Measurements from ENCODE around the gene MECP2. TPM values are rescaled to one million over a fixed set of nuclear protein-coding genes. Genes with fewer than 3 reads are reported as not detected.

The MECP2 gene
- total RNA-seq, 2 experiments from 2014 or later, result 63.7 to 65.1 TPM

DNA sequence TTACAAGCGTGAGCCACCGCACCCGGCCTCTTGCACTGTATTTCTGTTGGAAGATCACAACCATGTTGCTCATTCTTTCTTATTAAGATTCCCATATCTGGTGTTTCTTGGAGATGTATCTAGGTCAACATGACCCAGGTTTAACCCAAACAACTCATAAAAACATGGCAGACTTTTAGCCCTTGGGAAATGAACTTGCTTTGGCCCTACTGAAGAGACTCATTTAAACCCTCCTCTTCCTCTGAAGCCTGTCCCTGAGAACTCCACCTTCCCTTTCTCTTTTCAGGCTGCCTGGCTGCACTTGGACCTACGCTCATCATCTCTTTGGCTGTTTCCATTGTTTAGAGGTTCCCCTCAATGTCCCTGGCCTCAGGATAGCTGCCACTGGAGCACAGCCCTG lies 23.7 kb upstream of the MECP2 start:
- Mint-ChIP-seq H3K27me3 (no peaks in the 10 kb centered on the region), H3K9me3 (no peaks in the 10 kb centered on the region), H3K36me3 (ENCODE audit: low read depth) (no peaks in the 10 kb centered on the region), H3K4me1 (ENCODE audit: low read depth) (peaks cover 15% of the 10 kb centered on the region), H3K4me3 (no peak overlapping the region), H3K27ac (no peak overlapping the region)
- POLR2A ChIA-PET, result no interaction called here
- TF ChIP-seq CTCF (IDR thresholded peaks at IDR 0.05), result no peak
- intact Hi-C loops (cut with micrococcal nuclease), result no loop called here
- no peak for ATAC-seq
- DNase-seq, result no peak
- CTCF ChIA-PET, result no interaction called here

DNA sequence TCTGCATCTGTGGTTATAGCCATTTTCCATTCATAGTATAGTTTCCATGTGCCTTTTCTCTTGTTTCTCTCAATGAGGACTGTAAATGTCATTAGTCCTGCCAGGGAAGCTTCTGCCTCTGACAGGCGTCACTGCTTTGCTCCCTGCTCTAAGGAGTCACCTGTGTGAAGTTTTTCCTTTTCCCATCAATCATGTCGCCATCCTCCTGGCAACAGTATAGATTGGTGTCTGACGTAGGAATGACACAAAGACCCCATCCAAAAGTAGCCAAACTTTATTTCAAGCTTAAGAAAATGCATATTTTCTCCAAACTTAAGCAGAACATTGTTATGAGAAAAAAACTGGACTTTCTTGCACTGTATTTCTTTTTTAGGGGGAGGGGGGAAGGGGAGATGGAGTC lies 23.1 kb upstream of the MECP2 start:
- ATAC-seq (no peak), DNase-seq (no peak)
- H3K27me3 Mint-ChIP-seq, result no peaks in the 10 kb centered on the region
- intact Hi-C loops (cut with micrococcal nuclease), result no loop called here
- H3K9me3 Mint-ChIP-seq, result no peaks in the 10 kb centered on the region
- no peak for TF ChIP-seq CTCF (IDR thresholded peaks at IDR 0.05)
- H3K4me1 Mint-ChIP-seq (ENCODE audit: low read depth), result peaks cover 15% of the 10 kb centered on the region
- H3K36me3 Mint-ChIP-seq (ENCODE audit: low read depth), result no peaks in the 10 kb centered on the region
- CTCF ChIA-PET, result no interaction called here
- H3K4me3 Mint-ChIP-seq, result no peak overlapping the region
- POLR2A ChIA-PET, result no interaction called here
- H3K27ac Mint-ChIP-seq, result no peak overlapping the region

GRCh38 chrX:154117566-154117965 lies 20.0 kb upstream of the MECP2 start:
- Mint-ChIP-seq H3K27me3 (no peaks in the 10 kb centered on the region), H3K4me3 (no peak overlapping the region), H3K36me3 (ENCODE audit: low read depth) (no peaks in the 10 kb centered on the region), H3K9me3 (no peaks in the 10 kb centered on the region), H3K4me1 (ENCODE audit: low read depth) (peaks cover 1% of the 10 kb centered on the region), H3K27ac (no peak overlapping the region)
- no peak for TF ChIP-seq CTCF (IDR thresholded peaks at IDR 0.05)
- ChIA-PET CTCF (no interaction called here), POLR2A (no interaction called here)
- intact Hi-C loops (cut with micrococcal nuclease), result no loop called here
- no peak for DNase-seq
- no peak for ATAC-seq

- H3K36me3 Mint-ChIP-seq (ENCODE audit: low read depth), result no peaks in the 10 kb centered on the region
- CTCF ChIA-PET, result no interaction called here
- no peak overlapping the region for H3K4me3 Mint-ChIP-seq
- H3K4me1 Mint-ChIP-seq (ENCODE audit: low read depth), result no peaks in the 10 kb centered on the region
- ATAC-seq, result no peak
- intact Hi-C loops (cut with micrococcal nuclease), result no loop called here
- H3K27ac Mint-ChIP-seq, result no peak overlapping the region
- TF ChIP-seq CTCF (IDR thresholded peaks at IDR 0.05), result no peak
- H3K27me3 Mint-ChIP-seq, result no peaks in the 10 kb centered on the region
- H3K9me3 Mint-ChIP-seq, result no peaks in the 10 kb centered on the region
- no peak for DNase-seq
- POLR2A ChIA-PET, result no interaction called here
These were observed 19.1 kb upstream of the MECP2 start for GRCh38 chrX:154116426-154117211.

DNA sequence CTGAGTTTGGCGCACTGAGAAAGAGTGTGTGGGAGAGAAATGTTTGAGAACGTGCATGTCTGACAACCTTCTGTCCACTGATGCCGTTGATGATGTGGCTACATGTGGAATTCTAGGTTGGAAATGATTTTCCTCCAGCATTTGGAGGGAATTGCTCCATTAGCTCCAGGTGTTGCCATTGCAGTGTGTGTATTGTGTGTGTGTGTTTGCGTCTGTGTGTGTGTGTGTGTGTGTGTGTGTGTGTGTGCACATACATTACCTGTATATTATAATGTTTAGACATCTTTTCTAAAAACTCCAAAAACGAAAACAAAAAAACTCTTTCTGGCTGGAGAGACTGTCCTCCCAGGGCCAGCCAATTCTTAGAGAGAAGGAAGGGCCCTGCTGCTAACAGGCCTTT lies 18.2 kb upstream of the MECP2 start:
- CTCF ChIA-PET, result interaction anchor here (1.5 kb wide), 1 partner anchor 13 kb away, joined by 3 read pairs; no protein-coding TSS in a partner anchor
- Mint-ChIP-seq H3K27ac (no peak overlapping the region), H3K9me3 (no peaks in the 10 kb centered on the region)

More for the DNA sequence above, 18.2 kb upstream of the MECP2 start:
- POLR2A ChIA-PET, result no interaction called here
- intact Hi-C loops (cut with micrococcal nuclease), result no loop called here
- ATAC-seq (no peak), DNase-seq (no peak)
- Mint-ChIP-seq H3K4me3 (no peak overlapping the region), H3K36me3 (ENCODE audit: low read depth) (no peaks in the 10 kb centered on the region), H3K4me1 (ENCODE audit: low read depth) (no peaks in the 10 kb centered on the region), H3K27me3 (no peaks in the 10 kb centered on the region)
- no peak for TF ChIP-seq CTCF (IDR thresholded peaks at IDR 0.05)
